Head of caudate nucleus (tissue), 42 donors: ENCODE measurements around the gene PANX1.

Experiments
- DNase-seq, 42 donors: peaks; one replicate each; pipeline versions ENCODE4 v3.0.0 to v3.0.0-alpha.2; 2020 to 2021; ENCODE audit warnings: mixed read lengths in 7 of 42
- intact Hi-C: fragments of 100-400 bp; cut with DNase I; formaldehyde crosslinking; loops from one replicate; pipeline ENCODE4 v1.15.0; 2022

Gene PANX1

GRCh38 chr11:94175535-94175934 lies 46.9 kb downstream of the PANX1 start:
- intact Hi-C loops: no loop called here
- no peak for DNase-seq

GRCh38 chr11:94178331-94178730 lies 49.7 kb downstream of the PANX1 start:
- intact Hi-C loops: no loop called here
- DNase-seq: no peak

GRCh38 chr11:94179696-94180095 lies 51.1 kb downstream of the PANX1 start:
- DNase-seq: no peak
- intact Hi-C loops: no loop called here

GRCh38 chr11:94181526-94181925 lies 52.9 kb downstream of the PANX1 start:
- DNase-seq: no peak
- intact Hi-C loops: no loop called here

GRCh38 chr11:94181943-94182342 lies 53.3 kb downstream of the PANX1 start:
- intact Hi-C loops: no loop called here
- no peak for DNase-seq

GRCh38 chr11:94183251-94183885 lies 54.7 kb downstream of the PANX1 start:
- intact Hi-C loops: no loop called here
- DNase-seq: no peak

- DNase-seq: peak in 37 of 42 donors; percentile 6 to 70 (median 42)
- intact Hi-C loops: no loop called here
Measured at GRCh38 chr11:94183886-94184264, 55.2 kb downstream of the PANX1 start.

- DNase-seq: no peak
- intact Hi-C loops: no loop called here
Measured at GRCh38 chr11:94184362-94184761, 55.7 kb downstream of the PANX1 start.

- intact Hi-C loops: no loop called here
Measured at GRCh38 chr11:94184846-94185245, 56.2 kb downstream of the PANX1 start.

GRCh38 chr11:94185416-94186084 lies 56.9 kb downstream of the PANX1 start:
- no peak for DNase-seq
- intact Hi-C loops: no loop called here

More at GRCh38 chr11:94184846-94185245, 56.2 kb downstream of the PANX1 start:
- no peak for DNase-seq

- no peak for DNase-seq
- intact Hi-C loops: no loop called here
Measured at GRCh38 chr11:94186342-94187203, 57.9 kb downstream of the PANX1 start.

- DNase-seq: peak in 1 of 42 donors; percentile 38
- intact Hi-C loops: no loop called here
Measured at GRCh38 chr11:94193288-94193687, 64.6 kb downstream of the PANX1 start.

GRCh38 chr11:94194712-94195111 lies 66.1 kb downstream of the PANX1 start:
- DNase-seq: no peak
- intact Hi-C loops: no loop called here

GRCh38 chr11:94196363-94196762 lies 67.7 kb downstream of the PANX1 start:
- intact Hi-C loops: no loop called here

GRCh38 chr11:94198718-94199117 lies 70.1 kb downstream of the PANX1 start:
- DNase-seq: no peak
- intact Hi-C loops: no loop called here

More at GRCh38 chr11:94196363-94196762, 67.7 kb downstream of the PANX1 start:
- no peak for DNase-seq

- intact Hi-C loops: no loop called here
- no peak for DNase-seq
Measured at GRCh38 chr11:94199136-94200130, 70.8 kb downstream of the PANX1 start.

GRCh38 chr11:94201004-94201465 lies 72.4 kb downstream of the PANX1 start:
- intact Hi-C loops: no loop called here
- no peak for DNase-seq

GRCh38 chr11:94203070-94203469 lies 74.4 kb downstream of the PANX1 start:
- intact Hi-C loops: no loop called here
- no peak for DNase-seq
